Measurements from ENCODE around the gene RNF113B. TPM values are rescaled to one million over a fixed set of nuclear protein-coding genes. Genes with fewer than 3 reads are reported as not detected.

RNF113B gene
- total and polyA plus RNA-seq, 11 donors: not detected

DNA sequence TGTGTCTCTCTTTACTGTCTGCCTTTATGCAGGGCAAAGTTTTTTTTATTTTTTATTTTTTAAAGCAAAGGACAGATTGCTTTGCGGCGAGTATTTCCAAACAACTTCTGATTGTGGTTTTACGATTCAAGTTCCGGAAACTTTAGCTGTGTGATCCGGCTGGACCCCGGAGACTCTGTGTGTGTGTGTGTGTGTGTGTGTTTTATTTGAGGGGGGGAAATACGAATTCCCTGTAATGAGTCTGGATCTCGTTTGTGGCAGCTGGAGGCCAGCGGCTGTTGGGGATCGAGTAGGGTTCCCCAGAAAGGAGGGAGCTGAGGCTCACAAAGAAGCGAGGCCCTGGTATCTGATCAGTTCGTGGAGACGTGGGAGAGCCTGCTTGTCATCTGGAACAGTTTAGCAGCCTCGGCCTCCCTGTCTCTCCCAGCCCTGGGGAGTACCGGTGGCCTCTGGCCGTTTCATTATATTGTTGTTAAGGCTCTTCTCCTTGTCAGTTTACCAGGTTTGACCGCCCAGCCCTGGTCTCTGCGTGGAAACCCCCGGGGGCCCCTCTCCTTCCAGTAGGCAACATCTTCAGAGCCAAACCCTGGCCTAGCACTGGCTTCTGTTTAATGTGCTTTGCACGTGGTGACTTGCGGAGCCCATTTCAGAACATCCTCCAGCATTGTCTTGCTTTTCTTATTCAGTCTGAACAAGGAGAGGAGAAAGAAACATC lies 32.9 kb downstream of the RNF113B start:
- Histone ChIP-seq H3K36me3 (peaks cover 0 to 5% (median 0%) of the 10 kb centered on the region in 9 donors), H3K27ac (peak overlapping the region in 9 of 12 donors; percentile 42 to 78 (median 74)), H3K4me3 (peak overlapping the region; percentile 43 to 99 (median 68)), H3K4me1 (peaks cover 0 to 30% (median 17%) of the 10 kb centered on the region in 12 donors), H3K27me3 (peaks cover 0 to 31% (median 0%) of the 10 kb centered on the region in 9 donors), H3K9me3 (no peaks in the 10 kb centered on the region)
- TF ChIP-seq, protein P1, sequence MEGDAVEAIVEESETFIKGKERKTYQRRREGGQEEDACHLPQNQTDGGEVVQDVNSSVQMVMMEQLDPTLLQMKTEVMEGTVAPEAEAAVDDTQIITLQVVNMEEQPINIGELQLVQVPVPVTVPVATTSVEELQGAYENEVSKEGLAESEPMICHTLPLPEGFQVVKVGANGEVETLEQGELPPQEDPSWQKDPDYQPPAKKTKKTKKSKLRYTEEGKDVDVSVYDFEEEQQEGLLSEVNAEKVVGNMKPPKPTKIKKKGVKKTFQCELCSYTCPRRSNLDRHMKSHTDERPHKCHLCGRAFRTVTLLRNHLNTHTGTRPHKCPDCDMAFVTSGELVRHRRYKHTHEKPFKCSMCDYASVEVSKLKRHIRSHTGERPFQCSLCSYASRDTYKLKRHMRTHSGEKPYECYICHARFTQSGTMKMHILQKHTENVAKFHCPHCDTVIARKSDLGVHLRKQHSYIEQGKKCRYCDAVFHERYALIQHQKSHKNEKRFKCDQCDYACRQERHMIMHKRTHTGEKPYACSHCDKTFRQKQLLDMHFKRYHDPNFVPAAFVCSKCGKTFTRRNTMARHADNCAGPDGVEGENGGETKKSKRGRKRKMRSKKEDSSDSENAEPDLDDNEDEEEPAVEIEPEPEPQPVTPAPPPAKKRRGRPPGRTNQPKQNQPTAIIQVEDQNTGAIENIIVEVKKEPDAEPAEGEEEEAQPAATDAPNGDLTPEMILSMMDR (IDR thresholded peaks at IDR 0.05): no peak
- no peak for TF ChIP-seq POLR2A (IDR thresholded peaks at IDR 0.05)
- 7 to 12% (median 10%) methylated on average over 21 of the region's 21 CpGs for WGBS, 4 donors
- intact Hi-C loops (cut with DNase I): loop anchor here (5.0 to 10.0 kb wide), 13 partner anchors 71 to 531 kb away; partner anchors contain the start of gene STK24 (in 1 of the 10)
- ATAC-seq (peak in 2 of 4 donors; percentile 11 to 19), DNase-seq (peak in 4 of 5 donors; percentile 27 to 40 (median 30))

DNA sequence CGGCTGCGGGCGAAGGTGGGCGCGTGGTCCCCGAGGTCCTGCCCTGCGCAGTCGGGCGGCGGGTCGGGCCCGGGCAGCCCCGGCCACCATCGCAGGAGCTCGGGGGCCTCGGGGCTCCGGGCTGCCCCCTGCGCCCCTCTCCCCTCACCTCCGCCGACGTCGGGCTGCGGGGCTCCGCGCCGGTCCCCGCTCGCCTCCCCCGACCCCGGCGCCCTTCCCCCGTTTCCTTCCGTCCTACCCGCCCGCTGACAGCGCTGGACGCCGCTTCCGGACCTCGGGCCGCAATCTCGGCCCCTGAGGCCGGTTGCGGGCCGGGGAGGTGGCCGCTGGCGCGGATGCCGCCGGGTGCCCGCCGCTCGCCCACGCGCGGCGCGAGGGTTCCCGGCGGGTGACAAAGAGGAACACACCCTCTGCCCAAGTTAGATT lies 33.5 kb downstream of the RNF113B start:
- Histone ChIP-seq H3K4me3 (peak overlapping the region; percentile 43 to 99 (median 68)), H3K9me3 (no peaks in the 10 kb centered on the region), H3K27me3 (peaks cover 0 to 31% (median 0%) of the 10 kb centered on the region in 9 donors), H3K27ac (peak overlapping the region in 11 of 12 donors; percentile 42 to 78 (median 72)), H3K36me3 (peaks cover 0 to 2% (median 0%) of the 10 kb centered on the region in 9 donors), H3K4me1 (peaks cover 0 to 30% (median 17%) of the 10 kb centered on the region in 12 donors)
- peak in 4 of 5 donors; percentile 27 to 65 (median 40) for DNase-seq
- 0% methylated on average over 19 to 60 of the region's 60 CpGs for WGBS, 4 donors
- TF ChIP-seq POLR2A (IDR thresholded peaks at IDR 0.05): no peak
- TF ChIP-seq, protein P1 (IDR thresholded peaks at IDR 0.05): no peak
- ATAC-seq: peak in 3 of 4 donors; percentile 4 to 34 (median 16)
- intact Hi-C loops (cut with DNase I): loop anchor here (2.0 to 10.0 kb wide), 14 partner anchors 71 to 531 kb away; partner anchors contain the start of gene STK24 (in 1 of the 10)

DNA sequence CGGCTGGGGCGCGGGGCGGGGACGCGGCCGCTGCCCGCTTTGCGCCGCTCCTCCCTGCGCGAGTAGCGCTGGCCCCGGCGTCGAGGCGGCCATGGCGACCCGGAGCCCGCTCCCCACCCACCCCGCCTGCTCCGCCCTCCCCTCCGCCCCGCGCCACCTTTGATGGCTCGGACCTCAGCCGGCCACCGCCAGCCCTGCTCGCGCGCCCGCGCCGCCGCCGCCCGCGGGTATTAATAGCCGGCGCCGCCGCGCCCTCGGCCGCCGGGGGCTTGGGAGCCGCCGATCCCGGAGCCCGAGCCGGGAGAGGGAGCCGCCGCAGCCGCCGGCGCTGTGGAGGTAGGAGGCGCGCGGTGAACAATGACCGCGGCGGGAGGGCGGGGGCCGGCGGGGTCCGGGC lies 33.9 kb downstream of the RNF113B start:
- peaks cover 0 to 30% (median 17%) of the 10 kb centered on the region in 12 donors for H3K4me1 ChIP-seq
- intact Hi-C loops (cut with DNase I): loop anchor here (2.0 to 10.0 kb wide), 14 partner anchors 72 to 532 kb away; partner anchors contain the start of gene STK24 (in 1 of the 10)
- H3K27me3 ChIP-seq: peaks cover 0 to 31% (median 0%) of the 10 kb centered on the region in 9 donors
- DNase-seq: peak in 4 of 5 donors; percentile 48 to 76 (median 64)
- no peaks in the 10 kb centered on the region for H3K9me3 ChIP-seq
- TF ChIP-seq POLR2A (IDR thresholded peaks at IDR 0.05): no peak
- TF ChIP-seq, protein P1 (IDR thresholded peaks at IDR 0.05): no peak
- WGBS, 4 donors: 0 to 5% (median 1%) methylated on average over 1 to 66 of the region's 66 CpGs
- peak overlapping the region in 11 of 12 donors; percentile 42 to 78 (median 72) for H3K27ac ChIP-seq
- peak overlapping the region; percentile 43 to 99 (median 68) for H3K4me3 ChIP-seq
- no peaks in the 10 kb centered on the region for H3K36me3 ChIP-seq
- peak; percentile 35 to 62 (median 48) for ATAC-seq
